ENCODE data around the gene CABP2.

CABP2 gene

GRCh38 chr11:67505605-67506396, 17.4 kb downstream of the CABP2 start (continued):
- TF ChIP-seq TSHZ1 (tag by site-specific recombination; IDR thresholded peaks at IDR 0.05; ENCODE audit: borderline replicate concordance) (no peak), ZNF24 (tag by site-specific recombination; IDR thresholded peaks at IDR 0.05) (no peak), ZNF785 (tag by site-specific recombination; IDR thresholded peaks at IDR 0.05) (no peak), ZNF19 (tag by site-specific recombination; IDR thresholded peaks at IDR 0.05; ENCODE audit: low read depth) (no peak), HOXA7 (CRISPR knock-in tag; IDR thresholded peaks at IDR 0.05; ENCODE audit: borderline replicate concordance) (no peak), INSM2 (tag by site-specific recombination; IDR thresholded peaks at IDR 0.05) (no peak), ZNF10 (tag by site-specific recombination; IDR thresholded peaks at IDR 0.05) (no peak), ZNF292 (tag by site-specific recombination; IDR thresholded peaks at IDR 0.05; ENCODE audit: borderline replicate concordance, low read depth) (no peak), ZNF571 (tag by site-specific recombination; IDR thresholded peaks at IDR 0.05) (no peak), ZNF548 (tag by site-specific recombination; IDR thresholded peaks at IDR 0.05) (no peak), ZNF529 (tag by site-specific recombination; IDR thresholded peaks at IDR 0.05; ENCODE audit: insufficient replicate concordance) (no peak), ZNF707 (tag by site-specific recombination; IDR thresholded peaks at IDR 0.05) (no peak), SETDB1 (IDR thresholded peaks at IDR 0.05; ENCODE audit: insufficient read length, low read length) (no peak), ZNF16 (tag by site-specific recombination; IDR thresholded peaks at IDR 0.05; ENCODE audit: low read depth) (no peak), PRDM4 (tag by site-specific recombination; IDR thresholded peaks at IDR 0.05) (no peak), ZNF596 (tag by site-specific recombination; IDR thresholded peaks at IDR 0.05) (no peak), ZNF610 (tag by site-specific recombination; IDR thresholded peaks at IDR 0.05; ENCODE audit: borderline replicate concordance) (no peak), ZNF777 (tag by site-specific recombination; IDR thresholded peaks at IDR 0.05; ENCODE audit: borderline replicate concordance) (no peak), IKZF3 (tag by site-specific recombination; IDR thresholded peaks at IDR 0.05) (peak; percentile 69; the same call in 1 of the 2 replicates), YY2 (tag by site-specific recombination; IDR thresholded peaks at IDR 0.05) (no peak), ZNF423 (tag by site-specific recombination; IDR thresholded peaks at IDR 0.05) (no peak), ZBTB21 (tag by site-specific recombination; IDR thresholded peaks at IDR 0.05) (no peak), ZNF341 (tag by site-specific recombination; IDR thresholded peaks at IDR 0.05; ENCODE audit: low read depth) (no peak), ZBTB17 (tag by site-specific recombination; IDR thresholded peaks at IDR 0.05) (peak; percentile 87), ZNF654 (tag by site-specific recombination; IDR thresholded peaks at IDR 0.05; ENCODE audit: low read depth) (peak; percentile 35), ZNF48 (tag by site-specific recombination; IDR thresholded peaks at IDR 0.05) (no peak), SP2 (tag by site-specific recombination; IDR thresholded peaks at IDR 0.05) (peak; percentile 36), GLIS2 (tag by site-specific recombination; IDR thresholded peaks at IDR 0.05) (peak; percentile 68), ZNF830 (tag by site-specific recombination; IDR thresholded peaks at IDR 0.05; ENCODE audit: low read depth) (no peak), HOXD13 (CRISPR knock-in tag; IDR thresholded peaks at IDR 0.05; ENCODE audit: borderline replicate concordance) (no peak), FEZF1 (tag by site-specific recombination; IDR thresholded peaks at IDR 0.05) (no peak), ZNF747 (tag by site-specific recombination; IDR thresholded peaks at IDR 0.05) (no peak), BCL11B (tag by site-specific recombination; IDR thresholded peaks at IDR 0.05; ENCODE audit: low read depth) (no peak), ZFHX2 (tag by site-specific recombination; conservative IDR thresholded peaks at IDR 0.05) (no peak), ZNF629 (tag by site-specific recombination; IDR thresholded peaks at IDR 0.05) (0 out of 2 replicates have a peak, but pooled peaks have one; percentile 24), GLI4 (tag by site-specific recombination; IDR thresholded peaks at IDR 0.05) (no peak)

Data from HEK293 (cell line).